Measurements from ENCODE around the gene LINS1. TPM values are rescaled to one million over a fixed set of nuclear protein-coding genes. Genes with fewer than 3 reads are reported as not detected.

LINS1 gene
- total and polyA plus RNA-seq, 11 donors, result 3.1 to 11.8 (median 8.1) TPM

DNA sequence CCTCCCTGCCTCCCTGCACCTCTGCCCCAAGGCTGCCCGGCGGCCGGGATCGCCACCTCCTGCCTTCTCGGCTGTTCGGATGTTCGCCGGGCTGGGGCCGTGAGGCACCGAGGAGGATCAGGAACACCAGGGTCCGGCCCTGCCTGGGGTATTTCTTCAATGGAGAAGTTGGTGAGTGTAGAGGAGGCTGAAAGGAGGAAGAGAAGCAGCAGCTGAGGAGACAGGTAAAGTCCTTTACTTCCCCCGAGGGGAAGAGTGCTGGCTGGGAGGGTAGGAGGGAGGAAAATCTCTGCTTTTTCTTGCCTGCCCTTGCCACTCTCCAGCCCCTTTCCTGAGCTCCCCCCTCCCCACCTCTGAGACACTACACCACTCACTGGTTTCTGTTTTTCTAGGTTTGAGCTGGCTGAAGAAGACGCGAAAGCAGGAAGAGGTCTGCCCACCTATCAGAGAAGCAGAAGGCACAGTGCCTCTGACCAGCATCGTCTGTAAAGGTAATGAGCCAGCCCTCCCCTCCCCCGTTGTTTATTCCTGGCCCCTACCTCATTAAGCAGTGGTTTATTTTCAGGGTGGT is 924 bp upstream of the LINS1 start:
- Histone ChIP-seq H3K4me1 (peaks cover 4 to 43% (median 19%) of the 10 kb centered on the region in 12 donors), H3K27ac (peak overlapping the region in 11 of 12 donors; percentile 84 to 93 (median 86)), H3K36me3 (peaks cover 0 to 35% (median 20%) of the 10 kb centered on the region in 9 donors), H3K4me3 (peak overlapping the region; percentile 67 to 97 (median 88)), H3K27me3 (no peaks in the 10 kb centered on the region), H3K9me3 (no peaks in the 10 kb centered on the region)
- 0 to 2% (median 1%) methylated on average over 16 of the region's 16 CpGs for WGBS, 4 donors
- intact Hi-C loops (cut with DNase I), result loop anchor here in 4 of 10 donors (5.0 to 10.0 kb wide), 3 partner anchors 491 to 672 kb away; partner anchors contain the start of gene SELENOS (in 1 of the 4)
- TF ChIP-seq, protein P1, sequence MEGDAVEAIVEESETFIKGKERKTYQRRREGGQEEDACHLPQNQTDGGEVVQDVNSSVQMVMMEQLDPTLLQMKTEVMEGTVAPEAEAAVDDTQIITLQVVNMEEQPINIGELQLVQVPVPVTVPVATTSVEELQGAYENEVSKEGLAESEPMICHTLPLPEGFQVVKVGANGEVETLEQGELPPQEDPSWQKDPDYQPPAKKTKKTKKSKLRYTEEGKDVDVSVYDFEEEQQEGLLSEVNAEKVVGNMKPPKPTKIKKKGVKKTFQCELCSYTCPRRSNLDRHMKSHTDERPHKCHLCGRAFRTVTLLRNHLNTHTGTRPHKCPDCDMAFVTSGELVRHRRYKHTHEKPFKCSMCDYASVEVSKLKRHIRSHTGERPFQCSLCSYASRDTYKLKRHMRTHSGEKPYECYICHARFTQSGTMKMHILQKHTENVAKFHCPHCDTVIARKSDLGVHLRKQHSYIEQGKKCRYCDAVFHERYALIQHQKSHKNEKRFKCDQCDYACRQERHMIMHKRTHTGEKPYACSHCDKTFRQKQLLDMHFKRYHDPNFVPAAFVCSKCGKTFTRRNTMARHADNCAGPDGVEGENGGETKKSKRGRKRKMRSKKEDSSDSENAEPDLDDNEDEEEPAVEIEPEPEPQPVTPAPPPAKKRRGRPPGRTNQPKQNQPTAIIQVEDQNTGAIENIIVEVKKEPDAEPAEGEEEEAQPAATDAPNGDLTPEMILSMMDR (IDR thresholded peaks at IDR 0.05), result no peak
- no peak for TF ChIP-seq POLR2A (IDR thresholded peaks at IDR 0.05)
- no peak for ATAC-seq
- no peak for DNase-seq

DNA sequence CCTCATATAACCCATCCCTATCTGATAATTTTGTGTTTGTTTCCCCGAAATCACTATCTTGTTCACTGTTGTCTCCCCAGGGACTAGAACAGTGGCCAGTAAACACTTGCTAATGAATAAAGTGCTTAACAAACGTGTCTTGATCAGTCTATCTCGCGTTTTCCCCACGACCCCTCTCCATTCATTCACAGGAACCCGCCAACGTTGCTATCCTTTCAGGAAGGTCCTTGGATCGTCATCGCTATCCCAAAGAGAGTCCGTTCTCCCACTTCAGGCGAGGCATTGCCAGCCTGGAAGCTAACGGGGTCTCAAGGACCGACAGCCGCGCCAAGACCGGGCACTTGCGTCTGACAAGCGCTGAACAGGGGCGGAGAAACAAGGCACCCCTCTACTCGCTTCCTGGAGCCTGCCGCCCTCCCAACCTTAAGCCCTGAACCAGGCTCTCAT is 344 bp downstream of the LINS1 start:
- H3K9me3 ChIP-seq, result no peaks in the 10 kb centered on the region
- 0% methylated on average over 15 to 21 of the region's 21 CpGs for WGBS, 4 donors
- intact Hi-C loops (cut with DNase I), result loop anchor here in 4 of 10 donors (5.0 to 10.0 kb wide), 3 partner anchors 489 to 673 kb away; partner anchors contain the start of gene SELENOS (in 1 of the 4)
- peaks cover 0 to 22% (median 16%) of the 10 kb centered on the region in 9 donors for H3K36me3 ChIP-seq
- no peaks in the 10 kb centered on the region for H3K27me3 ChIP-seq
- DNase-seq (no peak), ATAC-seq (peak in 2 of 4 donors; percentile 19 to 36)
- TF ChIP-seq, protein P1 (IDR thresholded peaks at IDR 0.05), result no peak
- no peak for TF ChIP-seq POLR2A (IDR thresholded peaks at IDR 0.05)
- H3K4me3 ChIP-seq, result peak overlapping the region; percentile 62 to 97 (median 87)
- peaks cover 4 to 56% (median 20%) of the 10 kb centered on the region in 12 donors for H3K4me1 ChIP-seq
- H3K27ac ChIP-seq, result peak overlapping the region in 11 of 12 donors; percentile 61 to 87 (median 81)

DNA sequence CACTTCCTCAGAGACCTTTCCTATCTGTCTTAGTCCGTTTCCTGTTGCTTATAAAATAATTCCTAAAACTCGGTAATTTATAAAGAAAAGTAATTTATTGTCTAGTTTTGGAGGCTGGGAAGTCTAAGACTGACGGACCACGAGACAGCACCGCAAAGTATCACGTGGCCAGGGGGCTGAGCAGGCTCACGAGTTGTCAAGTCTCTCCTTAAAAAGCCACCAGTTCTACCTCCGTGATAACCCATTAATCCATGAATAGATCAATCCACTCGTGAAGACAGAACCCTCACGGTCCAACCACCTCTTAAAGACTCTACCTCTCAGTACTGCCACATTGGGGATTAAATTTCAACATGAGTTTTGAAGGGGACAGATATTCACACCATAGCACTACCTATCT is 821 bp downstream of the LINS1 start:
- WGBS, 4 donors, result 1 to 3% (median 1%) methylated on average over 10 of the region's 10 CpGs
- H3K4me1 ChIP-seq, result peaks cover 4 to 61% (median 21%) of the 10 kb centered on the region in 12 donors
- peaks cover 0 to 19% (median 11%) of the 10 kb centered on the region in 9 donors for H3K36me3 ChIP-seq
- no peaks in the 10 kb centered on the region for H3K9me3 ChIP-seq
- ATAC-seq (no peak), DNase-seq (no peak)
- H3K27ac ChIP-seq, result peak overlapping the region in 5 of 12 donors; percentile 79 to 87 (median 86)
- no peaks in the 10 kb centered on the region for H3K27me3 ChIP-seq
- no peak for TF ChIP-seq POLR2A (IDR thresholded peaks at IDR 0.05)
- TF ChIP-seq, protein P1 (IDR thresholded peaks at IDR 0.05), result no peak
- intact Hi-C loops (cut with DNase I), result loop anchor here in 4 of 10 donors (5.0 to 10.0 kb wide), 3 partner anchors 489 to 674 kb away; partner anchors contain the start of gene SELENOS (in 1 of the 4)
- H3K4me3 ChIP-seq, result peak overlapping the region; percentile 62 to 97 (median 87)

DNA sequence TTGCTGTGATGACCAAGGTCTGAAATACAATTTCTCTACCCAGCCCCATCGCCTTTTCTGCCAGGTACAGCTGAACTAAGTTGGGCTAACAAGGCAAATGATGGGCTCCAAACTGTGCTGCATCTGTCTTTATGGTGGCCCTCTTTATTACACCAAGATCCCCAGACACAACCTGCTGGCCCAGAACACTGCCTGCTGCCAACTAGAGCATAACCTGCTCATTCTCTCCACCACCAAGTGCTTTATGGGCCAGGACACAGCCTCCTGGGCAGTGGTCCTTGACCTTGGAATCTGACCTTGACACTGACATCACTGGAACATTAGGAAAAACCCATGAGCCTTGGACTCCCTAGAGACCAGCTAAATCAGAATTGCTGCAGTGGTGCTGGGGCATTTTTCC is 3.3 kb downstream of the LINS1 start:
- ATAC-seq, result no peak
- H3K27ac ChIP-seq, result peak overlapping the region in 1 of 12 donors; percentile 80

More for the DNA sequence above, 3.3 kb downstream of the LINS1 start:
- WGBS, 4 donors, result 79 to 100% (median 97%) methylated on average over 1 of the region's 1 CpG
- Histone ChIP-seq H3K4me3 (no peak overlapping the region), H3K9me3 (no peaks in the 10 kb centered on the region), H3K27me3 (no peaks in the 10 kb centered on the region), H3K36me3 (no peaks in the 10 kb centered on the region), H3K4me1 (peaks cover 4 to 59% (median 21%) of the 10 kb centered on the region in 12 donors)
- no peak for DNase-seq
- intact Hi-C loops (cut with DNase I), result loop anchor here in 1 of 10 donors (10.0 kb wide), 1 partner anchor 664 kb away; no protein-coding TSS in a partner anchor
- TF ChIP-seq POLR2A (IDR thresholded peaks at IDR 0.05), result no peak
- TF ChIP-seq, protein P1 (IDR thresholded peaks at IDR 0.05), result no peak
